Vagina (tissue), 2 donors: ENCODE results near the gene EPB41.

Source experiments
- POLR2A ChIP-seq, 2 donors: fragments of 450-650 bp; IDR thresholded peaks; one replicate each; pipeline ENCODE4 v1.6.1; 2017; ENCODE audit warnings: antibody characterized with exemption in 2 of 2, mild to moderate bottlenecking in 2 of 2, moderate library complexity in 2 of 2
- POLR2AphosphoS5 ChIP-seq, 2 donors: sonication (generic); formaldehyde crosslinking; IDR thresholded peaks; one replicate each; pipeline ENCODE4 v1.9.0; 2017; ENCODE audit warnings: antibody characterized with exemption in 2 of 2, mild to moderate bottlenecking in 2 of 2, low read depth in 1 of 2; ENCODE audit not compliant: insufficient read depth in 1 of 2
- TF ChIP-seq, protein P1 (sequence below), 3 experiments: fragments of 450-650 bp in 2 of 3; fragments of 200-600 bp in 1 of 3; sonication (generic) in 1 of 3; IDR thresholded peaks; one replicate each; pipeline ENCODE4 v1.5.1; 2017 to 2019; ENCODE audit warnings: antibody characterized with exemption in 3 of 3, mild to moderate bottlenecking in 2 of 3, moderate library complexity in 2 of 3

DNA sequence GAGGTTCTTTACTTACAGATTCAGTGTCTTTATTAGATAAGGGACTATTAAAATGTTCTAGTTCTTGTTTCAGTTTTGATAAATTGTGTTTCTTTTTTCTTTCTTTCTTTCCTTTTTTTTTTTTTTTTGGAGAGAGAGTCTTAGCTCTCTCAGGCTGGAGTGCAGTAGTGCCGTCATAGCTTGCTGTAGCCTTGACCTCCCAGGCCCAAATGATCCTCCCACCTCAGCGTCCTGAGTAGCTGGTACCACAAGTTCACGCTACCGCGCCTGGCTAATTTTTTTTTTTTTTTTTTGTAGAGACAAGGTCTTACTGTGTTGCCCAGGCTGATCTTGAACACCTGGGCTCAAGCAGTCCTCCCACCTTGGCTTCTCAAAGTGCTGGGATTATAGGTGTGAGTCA, 132.8 kb downstream of the EPB41 start:
- TF ChIP-seq, protein P1, sequence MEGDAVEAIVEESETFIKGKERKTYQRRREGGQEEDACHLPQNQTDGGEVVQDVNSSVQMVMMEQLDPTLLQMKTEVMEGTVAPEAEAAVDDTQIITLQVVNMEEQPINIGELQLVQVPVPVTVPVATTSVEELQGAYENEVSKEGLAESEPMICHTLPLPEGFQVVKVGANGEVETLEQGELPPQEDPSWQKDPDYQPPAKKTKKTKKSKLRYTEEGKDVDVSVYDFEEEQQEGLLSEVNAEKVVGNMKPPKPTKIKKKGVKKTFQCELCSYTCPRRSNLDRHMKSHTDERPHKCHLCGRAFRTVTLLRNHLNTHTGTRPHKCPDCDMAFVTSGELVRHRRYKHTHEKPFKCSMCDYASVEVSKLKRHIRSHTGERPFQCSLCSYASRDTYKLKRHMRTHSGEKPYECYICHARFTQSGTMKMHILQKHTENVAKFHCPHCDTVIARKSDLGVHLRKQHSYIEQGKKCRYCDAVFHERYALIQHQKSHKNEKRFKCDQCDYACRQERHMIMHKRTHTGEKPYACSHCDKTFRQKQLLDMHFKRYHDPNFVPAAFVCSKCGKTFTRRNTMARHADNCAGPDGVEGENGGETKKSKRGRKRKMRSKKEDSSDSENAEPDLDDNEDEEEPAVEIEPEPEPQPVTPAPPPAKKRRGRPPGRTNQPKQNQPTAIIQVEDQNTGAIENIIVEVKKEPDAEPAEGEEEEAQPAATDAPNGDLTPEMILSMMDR (IDR thresholded peaks at IDR 0.05): no peak
- TF ChIP-seq POLR2AphosphoS5 (IDR thresholded peaks at IDR 0.05; ENCODE audit: insufficient read depth in 1 of 2, low read depth in 1 of 2) (no peak), POLR2A (IDR thresholded peaks at IDR 0.05) (no peak)
